Lower leg skin (tissue), 4 donors: ENCODE measurements around the gene CCDC102A. TPM values are rescaled to one million over a fixed set of nuclear protein-coding genes. Genes with fewer than 3 reads are reported as not detected.

Experiments used
- DNase-seq, 2 donors: peaks; one replicate each; pipeline ENCODE4 v3.0.0-alpha.2; 2019; ENCODE audit warnings: low spot score in 2 of 2
- H3K4me3 ChIP-seq: fragments of 200-600 bp; sonication (generic); 2 replicates; pipeline ENCODE4 v1.5.1; 2017; ENCODE audit warnings: mild to moderate bottlenecking, low read depth; ENCODE audit not compliant: poor library complexity, severe bottlenecking
- POLR2A ChIP-seq, 2 donors: fragments of 450-650 bp; IDR thresholded peaks; one replicate each; pipeline ENCODE4 v1.6.1; 2016 to 2017; ENCODE audit warnings: antibody characterized with exemption in 2 of 2, mild to moderate bottlenecking in 1 of 2, moderate library complexity in 1 of 2
- WGBS, 2 donors: methylation state at CpG; one replicate each; pipeline ENCODE4 v1.1.5; 2018; 5-methylcytosine and 5-hydroxymethylcytosine counted together
- intact Hi-C: fragments of 100-400 bp; cut with DNase I; formaldehyde crosslinking; loops from one replicate; pipeline ENCODE4 v1.15.0; 2023; ENCODE audit warnings: low total_unique reads
- total RNA-seq, 4 donors: library from RNA; depleted of rRNA; stranded (reverse); fragments of >200 nt; gene quantifications; one replicate each; pipeline ENCODE4 v1.1.0, GENCODE V29; 2016
- TF ChIP-seq, protein P1 (sequence below), 3 donors: fragments of 450-650 bp; IDR thresholded peaks; one replicate each; pipeline ENCODE4 v1.5.1; 2016; ENCODE audit warnings: antibody characterized with exemption in 3 of 3, mild to moderate bottlenecking in 3 of 3, moderate library complexity in 2 of 3

Gene CCDC102A
- total RNA-seq, 4 donors from 2014 or later, result 13.7 to 18.9 (median 16.4) TPM

DNA sequence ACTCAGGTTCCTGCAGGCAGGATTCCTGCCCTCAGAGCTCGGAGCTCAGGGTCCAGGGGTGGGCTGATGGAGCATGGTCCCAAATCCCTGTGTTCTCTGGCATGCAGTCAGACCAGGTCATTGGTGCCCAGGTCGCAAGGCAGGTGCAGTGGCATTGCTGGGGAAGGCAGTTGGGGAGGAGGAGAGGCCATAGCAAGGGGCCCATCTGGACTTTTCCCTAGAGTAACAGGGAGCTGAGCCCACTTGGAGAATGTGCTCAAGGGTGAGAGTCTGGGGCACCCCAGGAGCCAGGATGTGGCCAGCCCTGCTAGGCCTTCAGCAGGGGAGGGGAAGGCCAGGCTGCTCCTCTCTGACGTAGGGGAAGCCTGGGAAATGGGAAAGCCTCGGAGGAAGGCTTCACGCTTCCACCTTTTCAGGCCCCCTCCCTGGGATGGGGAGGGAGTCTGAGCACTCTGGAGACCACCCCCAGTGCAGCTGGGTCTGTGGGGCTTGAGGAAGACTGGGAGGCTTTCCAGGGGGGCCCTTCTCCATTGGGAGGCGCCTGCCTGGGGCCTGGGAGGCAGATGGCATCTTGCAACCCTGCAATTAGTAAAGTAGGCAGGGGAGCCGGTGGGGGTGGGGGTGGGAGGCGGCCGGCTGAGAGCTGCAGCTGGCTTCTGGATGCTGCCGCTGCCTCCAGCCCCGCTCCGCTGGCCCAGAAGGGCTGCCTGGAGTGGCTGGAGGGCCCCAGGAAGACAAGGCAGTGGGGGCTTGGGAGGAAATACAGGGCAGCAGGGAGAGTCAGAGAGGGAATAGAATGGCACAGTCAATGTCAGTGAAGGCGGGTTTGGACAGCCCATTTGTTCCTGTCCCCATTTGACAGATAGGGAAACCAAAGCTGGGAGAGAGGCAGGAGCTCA lies 29.0 kb downstream of the CCDC102A start:
- intact Hi-C loops, result no loop called here
- DNase-seq, result no peak
- WGBS, 2 donors, result 63 to 68% methylated on average over 12 to 13 of the region's 13 CpGs

DNA sequence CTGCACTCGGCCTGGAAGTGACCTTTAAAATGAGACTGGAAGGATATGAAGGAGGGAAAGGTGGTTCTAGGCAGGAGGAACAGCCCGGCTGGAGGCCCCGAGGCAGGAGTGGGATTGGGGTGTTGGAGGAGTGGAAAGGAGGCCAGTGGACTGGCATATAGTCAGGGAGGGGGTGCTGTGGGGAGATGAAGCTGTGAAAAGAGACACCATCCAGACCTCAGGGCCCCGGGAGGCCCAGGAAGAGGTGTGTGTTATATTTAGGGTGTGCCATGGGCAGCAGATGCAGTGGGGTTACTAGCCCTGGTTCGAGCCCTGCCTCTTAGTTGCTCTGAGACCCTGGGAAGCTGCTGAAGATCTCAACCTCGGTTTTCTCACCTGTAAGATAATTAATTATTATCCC lies 31.2 kb downstream of the CCDC102A start:
- DNase-seq, result no peak
- TF ChIP-seq POLR2A (IDR thresholded peaks at IDR 0.05), result no peak
- TF ChIP-seq, protein P1, sequence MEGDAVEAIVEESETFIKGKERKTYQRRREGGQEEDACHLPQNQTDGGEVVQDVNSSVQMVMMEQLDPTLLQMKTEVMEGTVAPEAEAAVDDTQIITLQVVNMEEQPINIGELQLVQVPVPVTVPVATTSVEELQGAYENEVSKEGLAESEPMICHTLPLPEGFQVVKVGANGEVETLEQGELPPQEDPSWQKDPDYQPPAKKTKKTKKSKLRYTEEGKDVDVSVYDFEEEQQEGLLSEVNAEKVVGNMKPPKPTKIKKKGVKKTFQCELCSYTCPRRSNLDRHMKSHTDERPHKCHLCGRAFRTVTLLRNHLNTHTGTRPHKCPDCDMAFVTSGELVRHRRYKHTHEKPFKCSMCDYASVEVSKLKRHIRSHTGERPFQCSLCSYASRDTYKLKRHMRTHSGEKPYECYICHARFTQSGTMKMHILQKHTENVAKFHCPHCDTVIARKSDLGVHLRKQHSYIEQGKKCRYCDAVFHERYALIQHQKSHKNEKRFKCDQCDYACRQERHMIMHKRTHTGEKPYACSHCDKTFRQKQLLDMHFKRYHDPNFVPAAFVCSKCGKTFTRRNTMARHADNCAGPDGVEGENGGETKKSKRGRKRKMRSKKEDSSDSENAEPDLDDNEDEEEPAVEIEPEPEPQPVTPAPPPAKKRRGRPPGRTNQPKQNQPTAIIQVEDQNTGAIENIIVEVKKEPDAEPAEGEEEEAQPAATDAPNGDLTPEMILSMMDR (IDR thresholded peaks at IDR 0.05), result no peak
- intact Hi-C loops, result no loop called here
- WGBS, 2 donors, result 76 to 81% methylated on average over 6 of the region's 6 CpGs
- no peak overlapping the region for H3K4me3 ChIP-seq

More for the DNA sequence above, 29.0 kb downstream of the CCDC102A start:
- H3K4me3 ChIP-seq, result no peak overlapping the region
- TF ChIP-seq POLR2A (IDR thresholded peaks at IDR 0.05), result no peak
- TF ChIP-seq, protein P1 (IDR thresholded peaks at IDR 0.05), result no peak

DNA sequence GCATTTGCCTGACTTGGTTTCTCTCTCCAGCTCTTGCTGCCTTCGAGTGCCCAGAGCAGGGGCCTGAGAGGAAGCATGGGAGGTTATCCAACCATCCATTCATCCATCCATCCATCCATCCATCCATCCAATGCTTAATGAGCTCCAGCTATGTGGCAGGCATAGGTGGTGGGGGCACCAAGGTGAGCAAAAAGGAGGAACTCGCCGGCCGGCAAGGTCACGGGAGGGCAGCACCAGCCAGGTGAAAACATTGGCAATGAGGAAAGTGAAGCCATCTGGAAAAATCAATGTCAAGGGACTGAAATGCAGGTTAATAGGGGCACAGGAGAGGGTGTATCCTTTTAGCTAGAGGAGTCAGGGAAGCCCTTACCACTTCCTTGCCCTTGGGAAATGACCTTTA lies 31.9 kb downstream of the CCDC102A start:
- TF ChIP-seq POLR2A (IDR thresholded peaks at IDR 0.05), result no peak
- TF ChIP-seq, protein P1 (IDR thresholded peaks at IDR 0.05), result no peak
- no peak overlapping the region for H3K4me3 ChIP-seq
- WGBS, 2 donors, result 86 to 87% methylated on average over 5 of the region's 5 CpGs
- no peak for DNase-seq
- intact Hi-C loops, result no loop called here

- TF ChIP-seq, protein P1 (IDR thresholded peaks at IDR 0.05), result no peak
- no peak for TF ChIP-seq POLR2A (IDR thresholded peaks at IDR 0.05)
- intact Hi-C loops, result no loop called here
- 76% methylated on average over 6 of the region's 6 CpGs for WGBS, 2 donors
Observed at GRCh38 chr16:57504001-57504400, 32.4 kb downstream of the CCDC102A start.

GRCh38 chr16:57503366-57503765 lies 33.0 kb downstream of the CCDC102A start:
- intact Hi-C loops, result no loop called here
- DNase-seq, result no peak

More at GRCh38 chr16:57504001-57504400, 32.4 kb downstream of the CCDC102A start:
- no peak for DNase-seq
- H3K4me3 ChIP-seq, result no peak overlapping the region

More at GRCh38 chr16:57503366-57503765, 33.0 kb downstream of the CCDC102A start:
- WGBS, 2 donors, result 66 to 73% methylated on average over 15 of the region's 15 CpGs
- TF ChIP-seq, protein P1 (IDR thresholded peaks at IDR 0.05), result no peak
- no peak for TF ChIP-seq POLR2A (IDR thresholded peaks at IDR 0.05)
- no peak overlapping the region for H3K4me3 ChIP-seq
